D721Med (cell line): Measurements from ENCODE around the gene ACAD11.
"Not testable (repeated sequence)": the region's sequence is repeated elsewhere in the genome, so short reads cannot be mapped to it uniquely, and the experiment has no call there.

Source experiments
- DNase-seq: peaks from one replicate; pipeline ENCODE4 v3.0.0; 2011; ENCODE audit warnings: low spot score; ENCODE audit not compliant: insufficient read length
- FAIRE-seq: peaks from 2 replicates; lab custom pipeline; 2011; peaks lifted over from hg19 to GRCh38; lab: Jason Lieb, UNC
- TF ChIP-seq, protein P1 (sequence below): IDR thresholded peaks from 2 replicates; pipeline ENCODE4 v1.5.1; 2012; ENCODE audit warnings: mild to moderate bottlenecking, control low read depth; ENCODE audit not compliant: insufficient read depth; ENCODE audit errors: missing control alignments

Gene ACAD11

DNA sequence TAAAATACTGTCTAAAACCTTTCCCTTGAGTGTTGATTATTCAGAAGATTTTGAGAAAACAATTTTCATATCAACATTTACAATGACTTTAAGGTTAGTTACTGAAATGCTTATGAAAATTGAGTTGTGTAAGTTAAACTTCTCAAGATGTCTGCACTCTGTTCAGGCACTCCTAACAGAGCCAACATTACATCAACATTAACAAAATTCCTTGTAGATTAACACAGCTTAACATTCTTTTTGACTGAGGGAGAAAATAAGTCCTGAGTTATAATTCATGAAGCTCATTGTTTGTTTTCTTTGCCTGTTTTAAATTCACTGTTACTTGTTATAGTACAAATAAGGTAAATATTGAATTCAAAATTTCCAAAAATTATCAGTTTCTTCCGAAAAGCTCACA, 53.5 kb downstream of the ACAD11 start:
- TF ChIP-seq, protein P1, sequence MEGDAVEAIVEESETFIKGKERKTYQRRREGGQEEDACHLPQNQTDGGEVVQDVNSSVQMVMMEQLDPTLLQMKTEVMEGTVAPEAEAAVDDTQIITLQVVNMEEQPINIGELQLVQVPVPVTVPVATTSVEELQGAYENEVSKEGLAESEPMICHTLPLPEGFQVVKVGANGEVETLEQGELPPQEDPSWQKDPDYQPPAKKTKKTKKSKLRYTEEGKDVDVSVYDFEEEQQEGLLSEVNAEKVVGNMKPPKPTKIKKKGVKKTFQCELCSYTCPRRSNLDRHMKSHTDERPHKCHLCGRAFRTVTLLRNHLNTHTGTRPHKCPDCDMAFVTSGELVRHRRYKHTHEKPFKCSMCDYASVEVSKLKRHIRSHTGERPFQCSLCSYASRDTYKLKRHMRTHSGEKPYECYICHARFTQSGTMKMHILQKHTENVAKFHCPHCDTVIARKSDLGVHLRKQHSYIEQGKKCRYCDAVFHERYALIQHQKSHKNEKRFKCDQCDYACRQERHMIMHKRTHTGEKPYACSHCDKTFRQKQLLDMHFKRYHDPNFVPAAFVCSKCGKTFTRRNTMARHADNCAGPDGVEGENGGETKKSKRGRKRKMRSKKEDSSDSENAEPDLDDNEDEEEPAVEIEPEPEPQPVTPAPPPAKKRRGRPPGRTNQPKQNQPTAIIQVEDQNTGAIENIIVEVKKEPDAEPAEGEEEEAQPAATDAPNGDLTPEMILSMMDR = no peak
- FAIRE-seq (no peak), DNase-seq (no peak)

DNA sequence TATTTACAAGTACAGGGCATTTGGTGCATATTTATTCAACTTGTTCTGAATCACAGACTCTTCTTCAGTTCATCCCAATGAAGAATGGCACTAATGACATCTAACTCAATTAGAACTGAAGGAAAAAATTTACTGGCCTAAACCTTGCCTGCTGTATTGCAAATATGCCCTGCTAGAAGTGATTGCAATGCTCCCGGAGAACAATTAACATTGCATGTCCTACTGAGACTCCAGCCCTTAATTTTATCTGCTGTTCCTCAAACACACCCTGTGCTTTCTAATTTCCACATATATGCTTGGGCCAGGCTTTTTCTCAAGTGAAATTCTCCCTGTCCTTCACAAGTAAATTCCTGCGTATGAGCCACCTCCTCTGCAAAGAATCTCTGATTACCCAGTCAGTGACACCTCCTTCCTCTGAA, 54.2 kb downstream of the ACAD11 start:
- FAIRE-seq = no peak
- DNase-seq = no peak
- TF ChIP-seq, protein P1 = no peak

DNA sequence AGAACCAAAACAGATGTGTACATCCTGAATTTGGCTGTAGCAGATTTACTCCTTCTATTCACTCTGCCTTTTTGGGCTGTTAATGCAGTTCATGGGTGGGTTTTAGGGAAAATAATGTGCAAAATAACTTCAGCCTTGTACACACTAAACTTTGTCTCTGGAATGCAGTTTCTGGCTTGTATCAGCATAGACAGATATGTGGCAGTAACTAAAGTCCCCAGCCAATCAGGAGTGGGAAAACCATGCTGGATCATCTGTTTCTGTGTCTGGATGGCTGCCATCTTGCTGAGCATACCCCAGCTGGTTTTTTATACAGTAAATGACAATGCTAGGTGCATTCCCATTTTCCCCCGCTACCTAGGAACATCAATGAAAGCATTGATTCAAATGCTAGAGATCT, 59.0 kb downstream of the ACAD11 start:
- FAIRE-seq = peak; percentile 56
- DNase-seq = not testable (repeated sequence)

DNA sequence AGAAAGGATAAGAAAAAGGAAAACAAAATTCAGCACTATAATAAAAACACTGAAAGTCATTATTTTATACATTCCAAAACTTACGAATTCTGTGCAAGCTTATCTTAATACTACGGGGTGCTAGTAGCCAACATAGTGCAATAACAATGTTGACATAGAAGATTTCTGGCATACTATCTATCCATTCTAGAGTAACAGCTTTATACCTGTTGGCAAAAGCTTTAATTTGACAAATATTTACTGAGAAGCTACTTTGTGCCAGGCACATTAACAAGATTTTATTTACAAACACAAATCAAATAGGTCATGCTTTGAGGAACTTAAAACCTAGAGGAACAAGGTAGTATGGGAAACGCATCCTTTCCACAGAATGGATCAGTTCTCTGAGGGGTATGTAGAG, 61.4 kb downstream of the ACAD11 start:
- DNase-seq = no peak
- TF ChIP-seq, protein P1 = no peak
- FAIRE-seq = no peak

DNA sequence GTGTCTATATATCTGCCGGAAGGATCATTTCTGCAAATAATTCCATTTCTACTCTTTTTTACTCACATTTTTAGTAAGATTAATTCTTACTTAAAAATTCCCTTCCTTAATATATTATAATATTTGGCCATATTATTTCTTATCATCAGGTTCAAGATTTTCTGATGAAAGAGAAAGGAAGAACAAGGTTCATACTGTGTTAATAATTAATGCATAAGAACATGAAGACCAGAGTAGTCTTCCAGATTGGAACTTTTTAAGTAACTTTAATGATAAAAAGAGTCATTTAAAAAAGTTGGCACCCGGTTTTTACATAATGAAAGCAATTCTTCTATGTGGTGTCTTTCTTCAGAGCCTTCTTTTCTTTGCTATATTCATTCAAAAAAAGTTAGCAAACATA, 61.9 kb downstream of the ACAD11 start:
- TF ChIP-seq, protein P1 = no peak
- no peak for DNase-seq
- no peak for FAIRE-seq

DNA sequence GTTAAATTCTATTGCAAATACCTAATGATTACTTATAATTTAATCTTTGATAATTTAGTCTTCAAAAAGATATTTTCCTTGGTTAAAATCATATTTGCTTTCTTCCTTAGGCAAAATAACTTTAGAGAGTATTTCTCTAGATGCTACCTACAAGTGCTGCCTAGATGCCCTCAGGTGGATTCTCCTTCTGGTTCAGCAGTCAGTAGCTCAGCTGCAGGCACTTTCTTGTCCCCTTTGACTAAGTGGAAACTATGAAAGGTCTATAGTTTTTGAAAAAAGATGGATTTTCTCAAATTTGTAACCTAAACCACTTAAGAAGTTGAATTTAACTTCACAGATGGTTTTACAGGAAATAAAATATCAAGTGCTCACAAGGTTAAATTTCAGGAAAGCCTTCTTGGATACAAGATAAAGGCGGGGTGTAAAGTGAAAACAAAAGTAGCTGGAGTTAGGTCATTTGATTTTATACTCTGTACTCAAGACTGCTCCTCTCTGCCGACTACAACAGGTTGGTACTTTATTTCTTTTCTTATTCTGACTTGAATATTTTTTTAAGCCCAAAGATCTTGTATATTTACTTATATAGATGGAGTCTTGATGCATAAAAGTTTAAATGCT, 62.7 kb downstream of the ACAD11 start, which contains the start of gene ACKR4:
TSS of gene ACKR4 (plus strand) at position 455 of the 618 bp plus-strand sequence. CDS start 3,128 bp downstream, outside the sequence.
- DNase-seq = no peak
- FAIRE-seq = no peak
- TF ChIP-seq, protein P1 = no peak

DNA sequence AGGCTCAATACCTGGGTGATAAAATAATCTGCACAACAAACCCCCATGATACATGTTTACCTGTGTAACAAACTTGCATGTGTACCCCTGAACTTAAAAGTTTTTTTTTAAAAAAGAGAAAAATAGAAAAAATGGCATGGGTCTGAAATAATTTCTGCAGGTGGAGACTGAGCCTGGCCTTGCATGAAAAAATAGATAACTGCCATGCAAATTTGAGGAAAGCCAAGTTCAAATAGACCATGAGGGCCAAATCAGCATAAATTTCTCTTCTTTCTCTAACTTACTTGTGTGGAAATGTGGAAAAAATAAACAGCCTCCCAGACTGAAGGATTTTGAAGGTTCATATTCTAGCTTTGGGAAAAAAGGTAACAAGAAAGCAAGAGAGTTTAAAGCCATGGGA, 63.3 kb downstream of the ACAD11 start:
- no peak for FAIRE-seq
- no peak for DNase-seq
- TF ChIP-seq, protein P1 = no peak

DNA sequence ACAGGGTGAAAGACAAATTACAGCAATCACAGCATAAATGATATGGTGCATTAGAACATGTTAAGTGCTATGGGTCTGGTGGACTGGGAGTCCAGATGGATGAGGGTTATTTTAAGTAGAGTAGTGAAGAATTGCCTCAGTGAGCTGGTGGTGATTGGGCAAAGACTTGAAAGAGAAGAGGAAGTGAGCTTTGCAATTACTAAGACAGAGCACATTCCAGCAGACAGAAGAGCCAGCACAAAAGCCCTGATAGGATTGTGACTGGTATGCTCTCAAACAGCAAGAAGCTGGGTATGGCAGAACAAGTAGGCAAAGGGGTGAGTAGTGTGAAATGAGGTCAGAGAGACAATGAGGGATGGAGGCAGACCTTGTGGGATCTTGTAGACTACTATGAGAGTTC, 64.6 kb downstream of the ACAD11 start:
- FAIRE-seq = no peak
- TF ChIP-seq, protein P1 = no peak
- no peak for DNase-seq
